Mucosa of descending colon (tissue), 3 donors: ENCODE data around the gene CACNB4. TPM values are rescaled to one million over a fixed set of nuclear protein-coding genes. Genes with fewer than 3 reads are reported as not detected.
"Not testable (repeated sequence)": the region's sequence is repeated elsewhere in the genome, so short reads cannot be mapped to it uniquely, and the experiment has no call there.

Experiments used
- ATAC-seq: fragments of 200-7000 bp; cut with Tn5 transposase; one replicate; pipeline ENCODE4 v1.9.1; 2020; ENCODE audit warnings: mild to moderate bottlenecking, moderate library complexity
- DNase-seq, 3 donors: peaks; one replicate each; pipeline ENCODE4 v3.0.0-alpha.2; 2020
- H3K36me3 ChIP-seq: fragments of 200-600 bp; one replicate; pipeline ENCODE4 v1.8.0; 2021; ENCODE audit warnings: low read depth, mild to moderate bottlenecking
- H3K4me1 ChIP-seq: fragments of 200-600 bp; one replicate; pipeline ENCODE4 v1.8.0; 2021; ENCODE audit warnings: low read depth, mild to moderate bottlenecking
- H3K4me3 ChIP-seq: fragments of 200-600 bp; one replicate; pipeline ENCODE4 v1.8.0; 2021; ENCODE audit warnings: mild to moderate bottlenecking
- H3K9me3 ChIP-seq: fragments of 200-600 bp; one replicate; pipeline ENCODE4 v1.8.0; 2021; ENCODE audit warnings: mild to moderate bottlenecking
- CTCF ChIP-seq: fragments of 200-600 bp; IDR thresholded peaks from one replicate; pipeline ENCODE4 v1.8.0; 2022; ENCODE audit warnings: antibody characterized with exemption, mild to moderate bottlenecking
- intact Hi-C, 2 donors: fragments of 100-400 bp; cut with DNase I in 1 of 2; cut with micrococcal nuclease in 1 of 2; formaldehyde crosslinking; loops; one replicate each; pipeline versions ENCODE4 v1.11.0 to v1.11.1; 2022; cut with DNase I, micrococcal nuclease
- total RNA-seq, 3 donors: library from RNA; stranded (reverse); fragmentation: NEBNext Ultra II Directional in 2 of 3; extraction: Animal tissue kit (Norgen Biotek cat#: 25700) in 2 of 3; gene quantifications; one replicate each; pipeline versions ENCODE4 v1.2.1 to v1.2.4, GENCODE V29; 2021 to 2023
- donor health status: DM: no; HTN: no; CAD: no; lungs with moderate emphysema.
- donor health status: DM: no; HTN: no; CAD: no.
- donor health status: DM: no; HTN: yes; CAD: no.

The CACNB4 gene
- total RNA-seq, 3 donors from 2014 or later: 1.0 to 1.8 (median 1.4) TPM

GRCh38 chr2:151799886-151800292 is 299.0 kb downstream of the CACNB4 start:
- TF ChIP-seq CTCF: no peak
- Histone ChIP-seq H3K4me3 (no peak overlapping the region), H3K9me3 (no peaks in the 10 kb centered on the region), H3K4me1 (no peaks in the 10 kb centered on the region), H3K36me3 (no peaks in the 10 kb centered on the region)
- ATAC-seq: no peak
- DNase-seq: no peak
- intact Hi-C loops: no loop called here

- H3K36me3 ChIP-seq: no peaks in the 10 kb centered on the region
- intact Hi-C loops: no loop called here
- no peaks in the 10 kb centered on the region for H3K9me3 ChIP-seq
- TF ChIP-seq CTCF: no peak
- H3K4me1 ChIP-seq: no peaks in the 10 kb centered on the region
- H3K4me3 ChIP-seq: no peak overlapping the region
- no peak for DNase-seq
- no peak for ATAC-seq
Measured at GRCh38 chr2:151796774-151797173, 302.1 kb downstream of the CACNB4 start.

- no peak for TF ChIP-seq CTCF
- ATAC-seq: no peak
Measured at GRCh38 chr2:151795646-151796240, 303.1 kb downstream of the CACNB4 start.

GRCh38 chr2:151794422-151794821 is 304.4 kb downstream of the CACNB4 start:
- H3K4me3 ChIP-seq, H3K4me1 ChIP-seq, DNase-seq, intact Hi-C loops, H3K36me3 ChIP-seq, H3K9me3 ChIP-seq, ATAC-seq: not testable (repeated sequence)

More at GRCh38 chr2:151795646-151796240, 303.1 kb downstream of the CACNB4 start:
- H3K36me3 ChIP-seq: no peaks in the 10 kb centered on the region
- no peak for DNase-seq
- H3K4me3 ChIP-seq: no peak overlapping the region
- intact Hi-C loops: no loop called here
- H3K4me1 ChIP-seq: no peaks in the 10 kb centered on the region
- H3K9me3 ChIP-seq: no peaks in the 10 kb centered on the region

- no peaks in the 10 kb centered on the region for H3K4me1 ChIP-seq
- DNase-seq (no peak), ATAC-seq (no peak)
- H3K9me3 ChIP-seq: no peaks in the 10 kb centered on the region
- no peak overlapping the region for H3K4me3 ChIP-seq
- intact Hi-C loops: no loop called here
- TF ChIP-seq CTCF: no peak
- no peaks in the 10 kb centered on the region for H3K36me3 ChIP-seq
Measured at GRCh38 chr2:151793123-151793522, 305.7 kb downstream of the CACNB4 start.

- H3K9me3 ChIP-seq: no peaks in the 10 kb centered on the region
- H3K36me3 ChIP-seq: no peaks in the 10 kb centered on the region
- no peaks in the 10 kb centered on the region for H3K4me1 ChIP-seq
- intact Hi-C loops: no loop called here
- H3K4me3 ChIP-seq: no peak overlapping the region
- no peak for TF ChIP-seq CTCF
- no peak for DNase-seq
- ATAC-seq: no peak
Measured at GRCh38 chr2:151792589-151792988, 306.3 kb downstream of the CACNB4 start.
